ENCODE results near the gene IL36B.

Gene IL36B

GRCh38 chr2:113005030-113005509 is 47.6 kb downstream of the IL36B start, which contains the start of gene IL36A:
Gene IL36A, plus strand, starts transcription at chr2:113005459. Its CDS starts 413 bp downstream, at chr2:113005872.
- DNase-seq, result no peak

GRCh38 chr2:113002677-113003076 is 50.0 kb downstream of the IL36B start:
- no peak for DNase-seq

- no peak for DNase-seq
Measured at GRCh38 chr2:113000436-113000835, 52.2 kb downstream of the IL36B start.

- no peak for DNase-seq
Measured at GRCh38 chr2:112997151-112997550, 55.5 kb downstream of the IL36B start.

GRCh38 chr2:112996635-112997034 is 56.0 kb downstream of the IL36B start:
- no peak for DNase-seq

- no peak for DNase-seq
Measured at GRCh38 chr2:112995346-112995920, 57.2 kb downstream of the IL36B start.

GRCh38 chr2:112994648-112995047 is 58.0 kb downstream of the IL36B start:
- no peak for DNase-seq

- no peak for DNase-seq
Measured at GRCh38 chr2:112993831-112994230, 58.8 kb downstream of the IL36B start.

- no peak for DNase-seq
Measured at GRCh38 chr2:112989611-112990010, 63.1 kb downstream of the IL36B start.

GRCh38 chr2:112985090-112985489 is 67.6 kb downstream of the IL36B start:
- DNase-seq, result no peak

- no peak for DNase-seq
Measured at GRCh38 chr2:112980537-112980936, 72.1 kb downstream of the IL36B start.

- DNase-seq, result no peak
Measured at GRCh38 chr2:112979731-112980130, 72.9 kb downstream of the IL36B start.

GRCh38 chr2:112977559-112978056 is 75.1 kb downstream of the IL36B start, which contains the start of gene IL36G:
Gene IL36G, plus strand, starts transcription at chr2:112978006. Its CDS starts 633 bp downstream, at chr2:112978639.
- no peak for DNase-seq
